ENCODE results near the gene SPTLC2. TPM values are rescaled to one million over a fixed set of nuclear protein-coding genes. Genes with fewer than 3 reads are reported as not detected.
"Not testable (repeated sequence)": the region's sequence is repeated elsewhere in the genome, so short reads cannot be mapped to it uniquely, and the experiment has no call there.

Gene SPTLC2
- total RNA-seq, 1 experiment from 2014 or later = 32.6 TPM

GRCh38 chr14:77635466-77635865, 19.0 kb upstream of the SPTLC2 start:
- WGBS (ENCODE audit: extremely low coverage, insufficient read length, low lambda C conversion rate) = no CpG with 5 or more reads among the region's 8 CpGs
- not testable (repeated sequence) for H3K4me1 ChIP-seq (ENCODE audit: insufficient read depth, low read length)

More at GRCh38 chr14:77635466-77635865, 19.0 kb upstream of the SPTLC2 start:
- not testable (repeated sequence) for H4K5ac ChIP-seq (ENCODE audit: insufficient read length, low read depth, low read length); H3K4me2 ChIP-seq (ENCODE audit: insufficient read depth, insufficient read length, low read length); H4K91ac ChIP-seq (ENCODE audit: insufficient read length, low read depth, low read length); H3K27ac ChIP-seq (ENCODE audit: insufficient read length, low read depth, low read length); H3K23ac ChIP-seq (ENCODE audit: insufficient read length, low read depth, low read length); H2BK5ac ChIP-seq (ENCODE audit: insufficient read length, low read length); H2BK20ac ChIP-seq (ENCODE audit: low read depth, low read length, poor library complexity, severe bottlenecking); H3K4ac ChIP-seq (ENCODE audit: low read depth, low read length); H3K27me3 Mint-ChIP-seq (ENCODE audit: low read depth); H3K4me3 Mint-ChIP-seq; H3K14ac ChIP-seq (ENCODE audit: insufficient read depth, low read length); H2AK5ac ChIP-seq (ENCODE audit: insufficient read length, low read length); H2BK120ac ChIP-seq (ENCODE audit: low read depth, low read length, poor library complexity, severe bottlenecking); H4K8ac ChIP-seq (replicated peaks; ENCODE audit: insufficient read length, low read depth, low read length); H3K4me1 Mint-ChIP-seq; H3K27ac Mint-ChIP-seq; H3K9ac ChIP-seq (ENCODE audit: extremely low read depth, insufficient read length, low read length); H3K18ac ChIP-seq (ENCODE audit: insufficient read length, low read depth, low read length); H3K27me3 ChIP-seq (ENCODE audit: insufficient read depth, low read length); H3K79me2 ChIP-seq (ENCODE audit: insufficient read depth, low read length); H3T11ph ChIP-seq (ENCODE audit: low read length); DNase-seq; H2AFZ ChIP-seq (ENCODE audit: low read length); H3K56ac ChIP-seq (ENCODE audit: insufficient read length, low read depth, low read length); H4K20me1 ChIP-seq (ENCODE audit: control insufficient read depth, insufficient read depth, insufficient read length); H3K23me2 ChIP-seq (ENCODE audit: insufficient read length, low read depth, low read length, poor library complexity, severe bottlenecking); H3K79me1 ChIP-seq (ENCODE audit: insufficient read depth, low read depth, low read length, poor library complexity, severe bottlenecking); H2BK12ac ChIP-seq (ENCODE audit: insufficient read length, low read depth, low read length); H2BK15ac ChIP-seq (ENCODE audit: low read depth, low read length)
- peaks cover 11% of the 10 kb centered on the region for H3K9me3 ChIP-seq (ENCODE audit: control insufficient read depth, low read depth, low read length)
- H3K9me3 Mint-ChIP-seq = peaks cover 51 to 63% of the 10 kb centered on the region in 2 experiments
- H3K36me3 Mint-ChIP-seq (ENCODE audit: insufficient read depth in 1 of 3, low read depth in 3 of 3) = peaks cover 2 to 22% (median 6%) of the 10 kb centered on the region in 3 experiments; a peak in 4 of 7 replicates
